Neural cell (in vitro differentiated cells): ENCODE measurements around the gene MAIP1. TPM values are rescaled to one million over a fixed set of nuclear protein-coding genes. Genes with fewer than 3 reads are reported as not detected.
"Not testable (repeated sequence)": the region's sequence is repeated elsewhere in the genome, so short reads cannot be mapped to it uniquely, and the experiment has no call there.

ENCODE experiments used
- H2AFZ ChIP-seq: fragments of 200-600, 300-800 bp; sonication (generic), shearing (Covaris generic); 2 replicates; pipeline ENCODE4 v1.6.0; 2014; ENCODE audit warnings: low read depth, mild to moderate bottlenecking, antibody characterized with exemption, low read length, moderate library complexity
- H3F3A ChIP-seq: fragments of 200-600 bp; shearing (Covaris generic); 2 replicates; pipeline ENCODE4 v1.6.1; 2016; ENCODE audit warnings: mild to moderate bottlenecking, moderate library complexity, mixed read lengths, antibody characterized with exemption, low read length; ENCODE audit not compliant: insufficient read depth, poor library complexity, severe bottlenecking
- H3K27ac ChIP-seq: fragments of 200-600, 300-800 bp; sonication (generic), shearing (Covaris generic); 2 replicates; pipeline ENCODE4 v1.5.1; 2014; ENCODE audit warnings: mild to moderate bottlenecking, low read length, moderate library complexity
- H3K27me3 ChIP-seq: fragments of 300-800, 200-600 bp; sonication (generic), shearing (Covaris generic); 2 replicates; pipeline ENCODE4 v1.6.0; 2014; ENCODE audit warnings: mild to moderate bottlenecking, low read depth, low read length, moderate library complexity; ENCODE audit not compliant: insufficient read depth
- H3K36me3 ChIP-seq: fragments of 300-800, 200-600 bp; sonication (generic), shearing (Covaris generic); 2 replicates; pipeline ENCODE4 v1.5.1; 2014; ENCODE audit warnings: mild to moderate bottlenecking, antibody characterized with exemption, low read length, moderate library complexity; ENCODE audit not compliant: insufficient read depth
- H3K4me2 ChIP-seq: fragments of 300-800, 200-600 bp; sonication (generic), shearing (Covaris generic); 2 replicates; pipeline ENCODE4 v1.6.0; 2014; ENCODE audit warnings: mild to moderate bottlenecking, low read length
- H3K4me3 ChIP-seq: fragments of 300-800, 200-600 bp; sonication (generic), shearing (Covaris generic); 2 replicates; pipeline ENCODE4 v1.5.1; 2014; ENCODE audit warnings: mild to moderate bottlenecking, low read length, moderate library complexity
- H3K79me2 ChIP-seq: fragments of 200-600 bp; shearing (Covaris generic); replicated peaks from 2 replicates; pipeline ENCODE4 v1.6.0; 2014; ENCODE audit warnings: mild to moderate bottlenecking, low read length, moderate library complexity; ENCODE audit not compliant: insufficient read depth
- H3K9ac ChIP-seq: fragments of 300-800, 200-600 bp; sonication (generic), shearing (Covaris generic); 2 replicates; pipeline ENCODE4 v1.6.1; 2016; ENCODE audit warnings: mild to moderate bottlenecking, low read length, mixed read lengths
- H3K9me2 ChIP-seq: fragments of 200-600 bp; shearing (Covaris generic); 2 replicates; pipeline ENCODE4 v1.6.1; 2016; ENCODE audit warnings: mild to moderate bottlenecking, low read length, mixed read lengths; ENCODE audit not compliant: insufficient read depth
- H3K9me3 ChIP-seq: fragments of 200-600, 300-800 bp; sonication (generic), shearing (Covaris generic); 2 replicates; pipeline ENCODE4 v1.6.1; 2016; ENCODE audit warnings: mild to moderate bottlenecking, mixed run types, low read length, moderate library complexity, mixed read lengths
- H4K20me1 ChIP-seq: fragments of 200-600 bp; shearing (Covaris generic); 2 replicates; pipeline ENCODE4 v1.6.1; 2016; ENCODE audit warnings: mild to moderate bottlenecking, mixed run types; ENCODE audit not compliant: insufficient read depth
- CTCF ChIP-seq: fragments of 450-650 bp; IDR thresholded peaks from 2 replicates; pipeline ENCODE4 v1.5.1; 2014; ENCODE audit warnings: antibody characterized with exemption, mild to moderate bottlenecking, moderate library complexity; ENCODE audit not compliant: poor library complexity, severe bottlenecking
- EP300 ChIP-seq: fragments of 450-650 bp; conservative IDR thresholded peaks from 2 replicates; pipeline ENCODE4 v1.6.1; 2014; ENCODE audit warnings: antibody characterized with exemption, mild to moderate bottlenecking, moderate library complexity; ENCODE audit not compliant: poor library complexity, severe bottlenecking
- EZH2 ChIP-seq: fragments of 200-600, 300-800 bp; shearing (Covaris generic), sonication (generic); IDR thresholded peaks from 2 replicates; pipeline ENCODE4 v1.6.1; 2014; ENCODE audit warnings: antibody characterized with exemption, low read length, borderline replicate concordance, mild to moderate bottlenecking; ENCODE audit not compliant: insufficient read depth, poor library complexity, severe bottlenecking
- MXI1 ChIP-seq: fragments of 450-650 bp; conservative IDR thresholded peaks from 2 replicates; pipeline ENCODE4 v1.6.1; 2014; ENCODE audit warnings: antibody characterized with exemption, mild to moderate bottlenecking; ENCODE audit not compliant: poor library complexity, severe bottlenecking
- POLR2AphosphoS5 ChIP-seq: IDR thresholded peaks from 2 replicates; pipeline ENCODE4 v1.6.1; 2012
- RAD21 ChIP-seq: fragments of 450-650 bp; conservative IDR thresholded peaks from 2 replicates; pipeline ENCODE4 v1.6.1; 2014; ENCODE audit warnings: antibody characterized with exemption, mild to moderate bottlenecking, moderate library complexity
- REST ChIP-seq: IDR thresholded peaks from 2 replicates; pipeline ENCODE4 v1.6.1; 2012; ENCODE audit warnings: borderline replicate concordance
- SMC3 ChIP-seq: fragments of 450-650 bp; conservative IDR thresholded peaks from 2 replicates; pipeline ENCODE4 v1.6.1; 2014; ENCODE audit warnings: antibody characterized with exemption, mild to moderate bottlenecking, moderate library complexity; ENCODE audit not compliant: poor library complexity
- TAF1 ChIP-seq: IDR thresholded peaks from 2 replicates; pipeline ENCODE4 v1.6.1; 2012; ENCODE audit warnings: low read depth
- polyA plus RNA-seq: library from polyadenylated mRNA; depleted of rRNA; stranded (reverse); fragments of >200 nt; gene quantifications from 2 replicates; pipeline ENCODE4 v1.2.3, GENCODE V29; 2014

MAIP1 gene
- polyA plus RNA-seq, 1 donor from 2014 or later, result 24.1 TPM

- no peak for TF ChIP-seq EZH2
These were observed 44.1 kb upstream of the MAIP1 start, which contains the start of gene C2orf69 (continued) for GRCh38 chr2:199911052-199911876.

GRCh38 chr2:199911877-199912161, 43.6 kb upstream of the MAIP1 start:
- no peaks in the 10 kb centered on the region for H3K9me2 ChIP-seq
- H3K9ac ChIP-seq, result peak overlapping the region; percentile 99
- no peaks in the 10 kb centered on the region for H3F3A ChIP-seq
- peak overlapping the region; percentile 99 for H2AFZ ChIP-seq
- peaks cover 39% of the 10 kb centered on the region for H3K79me2 ChIP-seq
- peak overlapping the region; percentile 79 for H3K4me2 ChIP-seq
- TF ChIP-seq EP300 (no peak), SMC3 (no peak), REST (no peak), RAD21 (no peak)
- H3K27ac ChIP-seq, result peak overlapping the region; percentile 98
- H3K36me3 ChIP-seq, result no peaks in the 10 kb centered on the region
- H3K9me3 ChIP-seq, result peaks cover under 1% of the 10 kb centered on the region
- H4K20me1 ChIP-seq, result no peaks in the 10 kb centered on the region
- H3K4me3 ChIP-seq, result peak overlapping the region; percentile 100
- no peaks in the 10 kb centered on the region for H3K27me3 ChIP-seq

- not testable (repeated sequence) for H2AFZ ChIP-seq, H3K36me3 ChIP-seq, H3K9me2 ChIP-seq, H4K20me1 ChIP-seq, H3K27me3 ChIP-seq, H3F3A ChIP-seq, H3K9me3 ChIP-seq
- Histone ChIP-seq H3K79me2 (peaks cover 46% of the 10 kb centered on the region), H3K4me2 (peak overlapping the region; percentile 79), H3K4me3 (peak overlapping the region; percentile 100), H3K9ac (peak overlapping the region; percentile 99), H3K27ac (peak overlapping the region; percentile 98)
These were observed 42.7 kb upstream of the MAIP1 start for GRCh38 chr2:199912553-199913114.

GRCh38 chr2:199914372-199914958, 40.9 kb upstream of the MAIP1 start:
- peak overlapping the region; percentile 30 for H3K4me2 ChIP-seq
- H3K36me3 ChIP-seq, result no peaks in the 10 kb centered on the region

More at GRCh38 chr2:199914372-199914958, 40.9 kb upstream of the MAIP1 start:
- H2AFZ ChIP-seq, result no peak overlapping the region
- no peaks in the 10 kb centered on the region for H3K9me2 ChIP-seq
- H3K9ac ChIP-seq, result no peak overlapping the region
- TF ChIP-seq REST (no peak), RAD21 (no peak), EZH2 (no peak), CTCF (no peak), EP300 (no peak), MXI1 (no peak), TAF1 (no peak), POLR2AphosphoS5 (no peak), SMC3 (no peak)
- H3K9me3 ChIP-seq, result peaks cover 4% of the 10 kb centered on the region
- H3K27ac ChIP-seq, result no peak overlapping the region
- no peaks in the 10 kb centered on the region for H4K20me1 ChIP-seq
- no peaks in the 10 kb centered on the region for H3K27me3 ChIP-seq
- peaks cover 54% of the 10 kb centered on the region for H3K79me2 ChIP-seq
- no peaks in the 10 kb centered on the region for H3F3A ChIP-seq
- H3K4me3 ChIP-seq, result peak overlapping the region; percentile 44
